Breast epithelium (tissue), 4 donors: ENCODE data around the gene GDA. TPM values are rescaled to one million over a fixed set of nuclear protein-coding genes. Genes with fewer than 3 reads are reported as not detected.

Experiments used
- DNase-seq, 2 donors: peaks; one replicate each; pipeline ENCODE4 v3.0.0-alpha.2; 2019; ENCODE audit warnings: low spot score in 2 of 2
- H3K27ac ChIP-seq, 2 donors: fragments of 200-600 bp; sonication (generic) in 1 of 2; one replicate each; pipeline ENCODE4 v1.5.1; 2016 to 2019; ENCODE audit warnings: mild to moderate bottlenecking in 1 of 2
- H3K27me3 ChIP-seq, 2 donors: fragments of 200-600 bp; sonication (generic) in 1 of 2; one replicate each; pipeline versions ENCODE4 v1.5.1 to v1.6.0; 2017 to 2019; ENCODE audit warnings: control low read depth in 1 of 2, mild to moderate bottlenecking in 1 of 2
- H3K36me3 ChIP-seq: fragments of 200-600 bp; one replicate; pipeline ENCODE4 v1.5.1; 2019
- H3K4me1 ChIP-seq, 2 donors: fragments of 200-600 bp; sonication (generic); one replicate each; pipeline ENCODE4 v1.5.1; 2016 to 2019; ENCODE audit warnings: control low read depth in 1 of 2
- H3K4me3 ChIP-seq, 3 donors: fragments of 200-600 bp; sonication (generic); 1 replicate in 2 of 3; 2 replicates in 1 of 3; pipeline ENCODE4 v1.5.1; 2016 to 2019; ENCODE audit warnings: mild to moderate bottlenecking in 3 of 3, moderate library complexity in 2 of 3
- H3K9me3 ChIP-seq, 2 donors: fragments of 200-600 bp; sonication (generic) in 1 of 2; one replicate each; pipeline ENCODE4 v1.5.1; 2016 to 2019; ENCODE audit warnings: control low read depth in 1 of 2
- POLR2A ChIP-seq: fragments of 450-650 bp; IDR thresholded peaks from one replicate; pipeline ENCODE4 v1.6.1; 2016; ENCODE audit warnings: antibody characterized with exemption, mild to moderate bottlenecking, moderate library complexity
- POLR2AphosphoS5 ChIP-seq, 3 donors: sonication (generic); formaldehyde crosslinking; IDR thresholded peaks; one replicate each; pipeline ENCODE4 v1.6.1; 2017; ENCODE audit warnings: antibody characterized with exemption in 3 of 3
- intact Hi-C: fragments of 100-400 bp; cut with DNase I; formaldehyde crosslinking; loops from one replicate; pipeline ENCODE4 v1.15.1; 2023; ENCODE audit warnings: low total_unique reads
- total RNA-seq, 3 donors: library from RNA; depleted of rRNA; stranded (reverse); fragments of >200 nt; gene quantifications; one replicate each; pipeline ENCODE4 v1.1.0, GENCODE V29; 2016
- TF ChIP-seq, protein P1 (sequence below), 3 donors: fragments of 450-650 bp; IDR thresholded peaks; one replicate each; pipeline ENCODE4 v1.5.1; 2016 to 2017; ENCODE audit warnings: antibody characterized with exemption in 3 of 3, mild to moderate bottlenecking in 3 of 3, moderate library complexity in 3 of 3

The GDA gene
- total RNA-seq, 3 donors from 2014 or later = 1.3 to 3.0 TPM; not detected in 1

- Histone ChIP-seq H3K9me3 (no peaks in the 10 kb centered on the region), H3K27me3 (no peaks in the 10 kb centered on the region), H3K27ac (no peak overlapping the region), H3K4me1 (no peaks in the 10 kb centered on the region), H3K4me3 (no peak overlapping the region), H3K36me3 (no peaks in the 10 kb centered on the region)
- intact Hi-C loops = no loop called here
- no peak for TF ChIP-seq POLR2A
- TF ChIP-seq, protein P1, sequence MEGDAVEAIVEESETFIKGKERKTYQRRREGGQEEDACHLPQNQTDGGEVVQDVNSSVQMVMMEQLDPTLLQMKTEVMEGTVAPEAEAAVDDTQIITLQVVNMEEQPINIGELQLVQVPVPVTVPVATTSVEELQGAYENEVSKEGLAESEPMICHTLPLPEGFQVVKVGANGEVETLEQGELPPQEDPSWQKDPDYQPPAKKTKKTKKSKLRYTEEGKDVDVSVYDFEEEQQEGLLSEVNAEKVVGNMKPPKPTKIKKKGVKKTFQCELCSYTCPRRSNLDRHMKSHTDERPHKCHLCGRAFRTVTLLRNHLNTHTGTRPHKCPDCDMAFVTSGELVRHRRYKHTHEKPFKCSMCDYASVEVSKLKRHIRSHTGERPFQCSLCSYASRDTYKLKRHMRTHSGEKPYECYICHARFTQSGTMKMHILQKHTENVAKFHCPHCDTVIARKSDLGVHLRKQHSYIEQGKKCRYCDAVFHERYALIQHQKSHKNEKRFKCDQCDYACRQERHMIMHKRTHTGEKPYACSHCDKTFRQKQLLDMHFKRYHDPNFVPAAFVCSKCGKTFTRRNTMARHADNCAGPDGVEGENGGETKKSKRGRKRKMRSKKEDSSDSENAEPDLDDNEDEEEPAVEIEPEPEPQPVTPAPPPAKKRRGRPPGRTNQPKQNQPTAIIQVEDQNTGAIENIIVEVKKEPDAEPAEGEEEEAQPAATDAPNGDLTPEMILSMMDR (IDR thresholded peaks at IDR 0.05) = no peak
- TF ChIP-seq POLR2AphosphoS5 (IDR thresholded peaks at IDR 0.05) = no peak
- no peak for DNase-seq
Observed at GRCh38 chr9:72168075-72168474, 18.8 kb downstream of the GDA start.

GRCh38 chr9:72169178-72169577 lies 19.9 kb downstream of the GDA start:
- Histone ChIP-seq H3K9me3 (no peaks in the 10 kb centered on the region), H3K4me1 (no peaks in the 10 kb centered on the region), H3K36me3 (no peaks in the 10 kb centered on the region), H3K4me3 (no peak overlapping the region), H3K27me3 (no peaks in the 10 kb centered on the region), H3K27ac (no peak overlapping the region)
- intact Hi-C loops = no loop called here
- DNase-seq = no peak
- no peak for TF ChIP-seq POLR2A
- TF ChIP-seq, protein P1 (IDR thresholded peaks at IDR 0.05) = no peak
- no peak for TF ChIP-seq POLR2AphosphoS5 (IDR thresholded peaks at IDR 0.05)

DNA sequence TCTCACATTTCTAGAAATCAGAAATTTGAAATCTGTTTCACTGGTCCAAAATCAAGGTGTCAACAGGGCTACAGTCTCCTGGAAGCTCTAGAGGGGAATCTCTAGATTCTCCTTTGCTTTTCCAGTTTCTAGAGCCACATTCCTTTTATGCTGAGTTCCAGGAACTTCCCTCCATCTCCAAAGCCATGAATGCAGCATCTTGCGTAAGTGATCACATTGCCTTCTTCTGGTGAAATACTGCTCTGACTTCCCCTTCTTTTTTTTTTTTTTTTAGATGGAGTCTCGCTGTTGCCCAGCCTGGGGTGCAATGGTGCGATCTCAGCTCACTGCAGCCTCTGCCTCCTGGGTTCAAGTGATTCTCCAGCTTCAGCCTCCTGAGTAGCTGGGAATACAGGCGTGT lies 23.8 kb downstream of the GDA start:
- H3K27me3 ChIP-seq = no peaks in the 10 kb centered on the region
- no peaks in the 10 kb centered on the region for H3K9me3 ChIP-seq
- intact Hi-C loops = no loop called here
- H3K36me3 ChIP-seq = no peaks in the 10 kb centered on the region
- no peak overlapping the region for H3K27ac ChIP-seq
- DNase-seq = no peak
- H3K4me3 ChIP-seq = no peak overlapping the region
- no peaks in the 10 kb centered on the region for H3K4me1 ChIP-seq
- no peak for TF ChIP-seq POLR2A
- TF ChIP-seq, protein P1 (IDR thresholded peaks at IDR 0.05) = no peak
- no peak for TF ChIP-seq POLR2AphosphoS5 (IDR thresholded peaks at IDR 0.05)

GRCh38 chr9:72185561-72185960 lies 36.3 kb downstream of the GDA start:
- H3K4me3 ChIP-seq = no peak overlapping the region
- no peak overlapping the region for H3K27ac ChIP-seq
- H3K4me1 ChIP-seq = no peaks in the 10 kb centered on the region
- TF ChIP-seq POLR2A (no peak), POLR2AphosphoS5 (IDR thresholded peaks at IDR 0.05) (no peak)
- TF ChIP-seq, protein P1 (IDR thresholded peaks at IDR 0.05) = no peak
- intact Hi-C loops = no loop called here
- no peak for DNase-seq
- peaks cover 0 to 18% of the 10 kb centered on the region in 2 donors for H3K9me3 ChIP-seq
- no peaks in the 10 kb centered on the region for H3K36me3 ChIP-seq
- H3K27me3 ChIP-seq = no peaks in the 10 kb centered on the region

DNA sequence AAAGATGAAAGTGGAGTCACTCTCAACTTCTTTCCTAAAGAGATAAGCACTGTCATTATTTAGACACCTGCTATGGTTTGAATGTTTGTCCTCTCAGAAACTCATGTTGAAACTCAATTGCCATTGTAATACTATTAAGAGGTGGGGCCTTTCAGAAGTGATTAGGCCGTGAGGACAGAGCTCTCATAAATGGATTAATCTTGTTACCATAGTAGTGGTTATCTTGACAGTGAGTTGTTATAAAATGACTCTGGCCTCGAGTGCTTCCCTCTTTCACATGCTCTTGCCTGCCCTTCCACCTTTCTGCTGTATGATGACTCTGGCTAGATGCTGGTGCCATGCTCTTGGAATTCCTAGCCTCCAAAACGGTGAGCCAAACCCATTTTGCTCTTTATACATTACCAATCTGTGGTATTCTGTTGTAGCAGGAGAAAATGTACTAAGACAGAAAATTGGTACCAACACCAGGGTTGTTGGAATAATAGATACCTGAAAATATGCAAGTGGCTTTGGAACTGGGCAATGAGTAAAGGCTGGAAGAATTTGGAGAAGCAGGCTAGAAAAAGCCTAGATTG lies 38.0 kb downstream of the GDA start:
- no peaks in the 10 kb centered on the region for H3K27me3 ChIP-seq
- TF ChIP-seq POLR2A (no peak), POLR2AphosphoS5 (IDR thresholded peaks at IDR 0.05) (no peak)
- TF ChIP-seq, protein P1 (IDR thresholded peaks at IDR 0.05) = no peak
- no peaks in the 10 kb centered on the region for H3K4me1 ChIP-seq
- no peak overlapping the region for H3K4me3 ChIP-seq
- H3K36me3 ChIP-seq = no peaks in the 10 kb centered on the region
- DNase-seq = no peak
- no peak overlapping the region for H3K27ac ChIP-seq
- intact Hi-C loops = no loop called here
- peaks cover 0 to 18% of the 10 kb centered on the region in 2 donors for H3K9me3 ChIP-seq
